HepG2 (cell line): ENCODE data around the gene FCHSD1. TPM values are rescaled to one million over a fixed set of nuclear protein-coding genes. Genes with fewer than 3 reads are reported as not detected.

Experiments used
- DBP ChIP-seq: sonication (generic); formaldehyde crosslinking; IDR thresholded peaks from 2 replicates; pipeline ENCODE4 v1.4.0; 2020; ENCODE audit warnings: missing genetic modification reagents; ENCODE audit errors: not compliant biosample characterization
- ISL2 ChIP-seq: sonication (generic); formaldehyde crosslinking; IDR thresholded peaks from 2 replicates; pipeline ENCODE4 v1.5.0; 2020; ENCODE audit warnings: missing genetic modification reagents
- KAT7 ChIP-seq: IDR thresholded peaks from 2 replicates; pipeline ENCODE4 v1.6.1; 2018; ENCODE audit warnings: borderline replicate concordance, missing compliant biosample characterization
- KLF13 ChIP-seq: sonication (generic); formaldehyde crosslinking; IDR thresholded peaks from 2 replicates; pipeline ENCODE4 v1.4.0; 2020; ENCODE audit warnings: mild to moderate bottlenecking, missing genetic modification reagents
- MTERF4 ChIP-seq: sonication (generic); formaldehyde crosslinking; IDR thresholded peaks from 2 replicates; pipeline ENCODE4 v1.8.0; 2023; ENCODE audit warnings: mild to moderate bottlenecking, missing genetic modification reagents
- NR0B2 ChIP-seq: sonication (generic); formaldehyde crosslinking; IDR thresholded peaks from 2 replicates; pipeline ENCODE4 v1.4.0; 2020; ENCODE audit warnings: mild to moderate bottlenecking, missing genetic modification reagents
- PRPF4 ChIP-seq: fragments of 200-400 bp; formaldehyde crosslinking; IDR thresholded peaks from 2 replicates; pipeline ENCODE4 v1.6.1; 2016; ENCODE audit warnings: low read length, low read depth; ENCODE audit not compliant: poor library complexity, severe bottlenecking
- SOX13 ChIP-seq, 3 experiments: fragments of 450-650 bp in 1 of 3; sonication (generic) in 1 of 3; formaldehyde crosslinking in 1 of 3; IDR thresholded peaks in 2 of 3; conservative IDR thresholded peaks in 1 of 3; 2 replicates each; pipeline versions ENCODE4 v1.5.0 to v1.6.1; 2016 to 2020; ENCODE audit warnings: antibody characterized with exemption in 1 of 3, mild to moderate bottlenecking in 1 of 3, missing compliant biosample characterization in 1 of 3, missing genetic modification reagents in 1 of 3, moderate library complexity in 1 of 3
- TFDP1 ChIP-seq: IDR thresholded peaks from 2 replicates; pipeline ENCODE4 v1.6.1; 2016; ENCODE audit warnings: missing compliant biosample characterization, missing genetic modification reagents, borderline replicate concordance
- THAP8 ChIP-seq: sonication (generic); formaldehyde crosslinking; IDR thresholded peaks from 2 replicates; pipeline ENCODE4 v1.5.1; 2020; ENCODE audit warnings: missing genetic modification reagents, mild to moderate bottlenecking, borderline replicate concordance
- YEATS4 ChIP-seq: sonication (generic); formaldehyde crosslinking; IDR thresholded peaks from 2 replicates; pipeline ENCODE4 v1.4.0; 2020; ENCODE audit warnings: missing genetic modification reagents, borderline replicate concordance
- ZBTB2 ChIP-seq: sonication (generic); formaldehyde crosslinking; IDR thresholded peaks from 2 replicates; pipeline ENCODE4 v1.8.0; 2022; ENCODE audit warnings: low read depth, missing genetic modification reagents
- ZFP90 ChIP-seq: sonication (generic); formaldehyde crosslinking; IDR thresholded peaks from 2 replicates; pipeline ENCODE4 v1.8.0; 2022; ENCODE audit warnings: missing genetic modification reagents, mild to moderate bottlenecking, inconsistent platforms, borderline replicate concordance
- ZNF205 ChIP-seq: IDR thresholded peaks from 2 replicates; pipeline ENCODE4 v1.6.1; 2018; ENCODE audit warnings: missing biosample characterization, missing genetic modification reagents
- ZNF264 ChIP-seq: sonication (generic); formaldehyde crosslinking; IDR thresholded peaks from 2 replicates; pipeline ENCODE4 v1.4.0; 2020; ENCODE audit warnings: missing genetic modification reagents
- ZNF296 ChIP-seq: sonication (generic); formaldehyde crosslinking; conservative IDR thresholded peaks from 2 replicates; pipeline ENCODE4 v1.5.0; 2020; ENCODE audit warnings: mild to moderate bottlenecking, missing genetic modification reagents
- ZNF331 ChIP-seq: sonication (generic); formaldehyde crosslinking; IDR thresholded peaks from 2 replicates; pipeline ENCODE4 v1.4.0; 2020; ENCODE audit warnings: missing genetic modification reagents
- ZNF704 ChIP-seq: sonication (generic); formaldehyde crosslinking; IDR thresholded peaks from 2 replicates; pipeline ENCODE4 v1.8.1; 2023; ENCODE audit warnings: mild to moderate bottlenecking, inconsistent platforms, moderate library complexity, missing genetic modification reagents, borderline replicate concordance
- ZNF839 ChIP-seq: sonication (generic); formaldehyde crosslinking; IDR thresholded peaks from 2 replicates; pipeline ENCODE4 v1.4.0; 2020; ENCODE audit warnings: missing genetic modification reagents, mild to moderate bottlenecking, borderline replicate concordance
- polyA plus RNA-seq, 8 experiments: library from polyadenylated mRNA; depleted of rRNA in 3 of 8; stranded (reverse) in 7 of 8; unstranded in 1 of 8; fragments of >200 nt; fragmentation: Illumina TruSeq in 4 of 8; extraction: Trizol in 4 of 8; gene quantifications; 2 replicates each; pipeline versions ENCODE4 v1.2.1 to v1.2.3, GENCODE V29; 2011 to 2016; ENCODE audit warnings: low read depth in 4 of 8, missing spikeins in 1 of 8, mixed read lengths in 1 of 8; ENCODE audit not compliant: insufficient read depth in 1 of 8
- total RNA-seq, 5 experiments: library from RNA; depleted of rRNA; stranded (reverse); fragments of >200 nt; fragmentation: Illumina TruSeq; extraction: Trizol; gene quantifications; 2 replicates each; pipeline ENCODE4 v1.2.3, GENCODE V29; 2016; ENCODE audit warnings: low read depth in 1 of 5

Gene FCHSD1
- total and polyA plus RNA-seq, 2 of the 13 experiments (the other 11 are each of a cell fraction or from before 2014, with no cell fraction given): 5.5 to 15.4 TPM

GRCh38 chr5:141618804-141619554 is 32.2 kb downstream of the FCHSD1 start, which contains the start of gene DIAPH1 (continued):
- TF ChIP-seq NR0B2 (CRISPR knock-in tag) (peak; percentile 94), KLF13 (CRISPR knock-in tag) (peak; percentile 30; the same call in 1 of the 2 replicates), SOX13 (IDR thresholded peaks at IDR 0.05) (no peak), SOX13 (CRISPR knock-in tag; conservative IDR thresholded peaks at IDR 0.05 in 1 of 2, IDR thresholded peaks at IDR 0.05 in 1 of 2) (peak in 1 of 2 experiments; percentile 56; a peak in 2 of 4 replicates), KAT7 (CRISPR knock-in tag) (peak; percentile 66; the same call in 1 of the 2 replicates), YEATS4 (CRISPR knock-in tag) (peak; percentile 85; the same call in 1 of the 2 replicates), MTERF4 (0 out of 2 replicates have a peak, but pooled peaks have one; percentile 49), ZFP90 (CRISPR knock-in tag) (no peak; the same call in 1 of the 2 replicates), ZNF839 (CRISPR knock-in tag) (no peak), ISL2 (CRISPR knock-in tag) (peak; percentile 71; the same call in 1 of the 2 replicates), ZBTB2 (CRISPR knock-in tag) (no peak; the same call in 1 of the 2 replicates), ZNF264 (CRISPR knock-in tag) (no peak; the same call in 1 of the 2 replicates), THAP8 (0 out of 2 replicates have a peak, but pooled peaks have one; percentile 60), DBP (CRISPR knock-in tag) (no peak), PRPF4 (no peak), ZNF205 (CRISPR knock-in tag) (peak; percentile 68; the same call in 1 of the 2 replicates), TFDP1 (CRISPR knock-in tag) (peak; percentile 86; the same call in 1 of the 2 replicates), ZNF296 (CRISPR knock-in tag) (no peak), ZNF704 (no peak), ZNF331 (CRISPR knock-in tag) (peak; percentile 74; the same call in 1 of the 2 replicates)
